HG03342 (cell line): ENCODE measurements around the gene IAPP.
"Not testable (repeated sequence)": the region's sequence is repeated elsewhere in the genome, so short reads cannot be mapped to it uniquely, and the experiment has no call there.

Experiments used
- ATAC-seq: cut with Tn5 transposase; IDR thresholded peaks from one replicate; pipeline ENCODE4 v1.9.1; 2021; ENCODE audit warnings: mild to moderate bottlenecking, moderate library complexity; ENCODE audit not compliant: unreplicated experiment

Gene IAPP

GRCh38 chr12:21379218-21379617 is 6.5 kb downstream of the IAPP start:
- no peak for ATAC-seq

- ATAC-seq, result not testable (repeated sequence)
Observed at GRCh38 chr12:21381320-21381719, 8.6 kb downstream of the IAPP start.

GRCh38 chr12:21384261-21384660 is 11.6 kb downstream of the IAPP start:
- ATAC-seq, result no peak

GRCh38 chr12:21387174-21387573 is 14.5 kb downstream of the IAPP start:
- no peak for ATAC-seq

- ATAC-seq, result no peak
Observed at GRCh38 chr12:21392384-21392783, 19.7 kb downstream of the IAPP start.

- ATAC-seq, result not testable (repeated sequence)
Observed at GRCh38 chr12:21394828-21395626, 22.3 kb downstream of the IAPP start.

GRCh38 chr12:21413369-21414277 is 40.9 kb downstream of the IAPP start:
- no peak for ATAC-seq

- no peak for ATAC-seq
Observed at GRCh38 chr12:21416511-21417121, 43.9 kb downstream of the IAPP start.

- ATAC-seq, result not testable (repeated sequence)
Observed at GRCh38 chr12:21418398-21418797, 45.7 kb downstream of the IAPP start.

- ATAC-seq, result not testable (repeated sequence)
Observed at GRCh38 chr12:21419009-21419699, 46.5 kb downstream of the IAPP start.

GRCh38 chr12:21428241-21428640 is 55.5 kb downstream of the IAPP start:
- ATAC-seq, result no peak
